Measurements from ENCODE around the gene RPL32.
A peak's percentile ranks its signal among the peaks of the same experiment; 100 is the strongest.

The RPL32 gene

GRCh38 chr3:12831301-12831866 is 10.0 kb downstream of the RPL32 start:
- no peak for DNase-seq

- no peak for DNase-seq
Observed at GRCh38 chr3:12830785-12831156, 10.6 kb downstream of the RPL32 start.

- no peak for DNase-seq
Observed at GRCh38 chr3:12829886-12830784, 11.2 kb downstream of the RPL32 start.

GRCh38 chr3:12829404-12829803 is 12.0 kb downstream of the RPL32 start:
- no peak for DNase-seq

GRCh38 chr3:12828751-12829150 is 12.6 kb downstream of the RPL32 start:
- DNase-seq, result no peak

- DNase-seq, result no peak
Observed at GRCh38 chr3:12825156-12825555, 16.2 kb downstream of the RPL32 start.

- DNase-seq, result no peak
Observed at GRCh38 chr3:12824299-12824698, 17.1 kb downstream of the RPL32 start.

- DNase-seq, result no peak
Observed at GRCh38 chr3:12822725-12823373, 18.5 kb downstream of the RPL32 start.

GRCh38 chr3:12818773-12819172 is 22.6 kb downstream of the RPL32 start:
- no peak for DNase-seq

- no peak for DNase-seq
Observed at GRCh38 chr3:12818273-12818672, 23.1 kb downstream of the RPL32 start.

GRCh38 chr3:12817343-12817710 is 24.0 kb downstream of the RPL32 start:
- DNase-seq, result no peak

GRCh38 chr3:12816521-12817342 is 24.6 kb downstream of the RPL32 start:
- no peak for DNase-seq

- no peak for DNase-seq
Observed at GRCh38 chr3:12815719-12816118, 25.6 kb downstream of the RPL32 start.

GRCh38 chr3:12815078-12815477 is 26.3 kb downstream of the RPL32 start:
- no peak for DNase-seq

GRCh38 chr3:12813967-12814366 is 27.4 kb downstream of the RPL32 start:
- no peak for DNase-seq

GRCh38 chr3:12812812-12813211 is 28.6 kb downstream of the RPL32 start:
- no peak for DNase-seq

GRCh38 chr3:12810961-12811360 is 30.4 kb downstream of the RPL32 start:
- DNase-seq, result no peak

GRCh38 chr3:12810013-12810780 is 31.2 kb downstream of the RPL32 start:
- DNase-seq, result peak; percentile 87

- DNase-seq, result no peak
Observed at GRCh38 chr3:12809435-12809834, 31.9 kb downstream of the RPL32 start.

- no peak for DNase-seq
Observed at GRCh38 chr3:12809001-12809400, 32.4 kb downstream of the RPL32 start.

- DNase-seq, result no peak
Observed at GRCh38 chr3:12808587-12808986, 32.8 kb downstream of the RPL32 start.

GRCh38 chr3:12807601-12808359 is 33.6 kb downstream of the RPL32 start:
- no peak for DNase-seq

Measured in activated CD4-positive, alpha-beta T cell treated with anti-CD3 and anti-CD28 coated beads for 1 hour (primary cell).